ENCODE data around the gene PTX3.

DNA sequence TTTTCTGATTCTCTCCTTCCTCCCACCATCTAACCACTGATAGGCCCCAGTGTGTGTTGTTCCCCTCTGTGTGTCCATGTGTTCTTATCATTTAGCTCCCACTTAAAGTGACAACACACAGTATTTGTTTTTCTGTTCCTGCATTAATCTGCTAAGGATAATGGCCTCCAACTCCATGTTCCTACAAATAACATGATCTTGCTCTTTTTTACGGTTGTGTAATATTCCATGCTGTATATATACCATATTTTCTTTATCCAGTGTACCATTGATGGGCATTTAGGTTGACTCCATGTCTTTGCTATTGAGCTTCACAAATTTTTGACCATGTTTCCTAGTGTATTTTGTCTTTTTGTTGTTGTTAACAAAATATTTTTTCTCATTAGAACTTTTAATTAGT lies 36.0 kb downstream of the PTX3 start:
- TF ChIP-seq, protein P1, sequence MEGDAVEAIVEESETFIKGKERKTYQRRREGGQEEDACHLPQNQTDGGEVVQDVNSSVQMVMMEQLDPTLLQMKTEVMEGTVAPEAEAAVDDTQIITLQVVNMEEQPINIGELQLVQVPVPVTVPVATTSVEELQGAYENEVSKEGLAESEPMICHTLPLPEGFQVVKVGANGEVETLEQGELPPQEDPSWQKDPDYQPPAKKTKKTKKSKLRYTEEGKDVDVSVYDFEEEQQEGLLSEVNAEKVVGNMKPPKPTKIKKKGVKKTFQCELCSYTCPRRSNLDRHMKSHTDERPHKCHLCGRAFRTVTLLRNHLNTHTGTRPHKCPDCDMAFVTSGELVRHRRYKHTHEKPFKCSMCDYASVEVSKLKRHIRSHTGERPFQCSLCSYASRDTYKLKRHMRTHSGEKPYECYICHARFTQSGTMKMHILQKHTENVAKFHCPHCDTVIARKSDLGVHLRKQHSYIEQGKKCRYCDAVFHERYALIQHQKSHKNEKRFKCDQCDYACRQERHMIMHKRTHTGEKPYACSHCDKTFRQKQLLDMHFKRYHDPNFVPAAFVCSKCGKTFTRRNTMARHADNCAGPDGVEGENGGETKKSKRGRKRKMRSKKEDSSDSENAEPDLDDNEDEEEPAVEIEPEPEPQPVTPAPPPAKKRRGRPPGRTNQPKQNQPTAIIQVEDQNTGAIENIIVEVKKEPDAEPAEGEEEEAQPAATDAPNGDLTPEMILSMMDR (IDR thresholded peaks at IDR 0.05) = no peak
- no peak for TF ChIP-seq EP300 (IDR thresholded peaks at IDR 0.05)
- TF ChIP-seq POLR2A (IDR thresholded peaks at IDR 0.05; ENCODE audit: low read depth) = no peak
- no peak for TF ChIP-seq POLR2AphosphoS5 (IDR thresholded peaks at IDR 0.05)

Data from esophagus muscularis mucosa (tissue), 4 donors.